BE2C (cell line): ENCODE measurements around the gene LTBP1.

Experiments used
- DNase-seq: peaks from one replicate; pipeline ENCODE4 v3.0.0-alpha.2; 2020
- H3K27me3 ChIP-seq: fragments of 250-450 bp; sonication (Bioruptor Pico); 2 replicates; pipeline ENCODE4 v1.5.1; 2020; ENCODE audit warnings: mild to moderate bottlenecking
- H3K36me3 ChIP-seq: fragments of 250-450 bp; sonication (Bioruptor Pico); 2 replicates; pipeline ENCODE4 v1.5.1; 2020; ENCODE audit warnings: mild to moderate bottlenecking
- H3K4me1 ChIP-seq: fragments of 250-450 bp; sonication (Bioruptor Pico); 2 replicates; pipeline ENCODE4 v1.5.1; 2020
- H3K4me3 ChIP-seq: 2 replicates; pipeline ENCODE4 v1.5.1; 2011; ENCODE audit warnings: low read depth, low read length
- H3K9me3 ChIP-seq: fragments of 250-450 bp; sonication (Bioruptor Pico); 2 replicates; pipeline ENCODE4 v1.5.1; 2020
- CTCF ChIP-seq: IDR thresholded peaks from 2 replicates; pipeline ENCODE4 v1.5.1; 2012; ENCODE audit warnings: mild to moderate bottlenecking, low read depth, low read length

LTBP1 gene

GRCh38 chr2:33000986-33001385 lies 54.2 kb downstream of the LTBP1 start:
- H3K27me3 ChIP-seq = no peaks in the 10 kb centered on the region
- H3K4me1 ChIP-seq = no peaks in the 10 kb centered on the region; the same call in 1 of the 2 replicates
- H3K36me3 ChIP-seq = no peaks in the 10 kb centered on the region
- H3K4me3 ChIP-seq = no peak overlapping the region
- no peaks in the 10 kb centered on the region for H3K9me3 ChIP-seq
- no peak for TF ChIP-seq CTCF
- no peak for DNase-seq

- Histone ChIP-seq H3K9me3 (no peaks in the 10 kb centered on the region), H3K4me1 (no peaks in the 10 kb centered on the region; the same call in 1 of the 2 replicates), H3K27me3 (no peaks in the 10 kb centered on the region), H3K36me3 (no peaks in the 10 kb centered on the region), H3K4me3 (no peak overlapping the region)
- DNase-seq = no peak
- no peak for TF ChIP-seq CTCF
These were observed 55.1 kb downstream of the LTBP1 start for GRCh38 chr2:33001823-33002222.

- H3K4me1 ChIP-seq = no peaks in the 10 kb centered on the region
- TF ChIP-seq CTCF = no peak
These were observed 56.1 kb downstream of the LTBP1 start for GRCh38 chr2:33002863-33003262.

GRCh38 chr2:33005057-33005456 lies 58.3 kb downstream of the LTBP1 start:
- H3K9me3 ChIP-seq = no peaks in the 10 kb centered on the region
- no peak for DNase-seq
- H3K36me3 ChIP-seq = no peaks in the 10 kb centered on the region
- H3K4me3 ChIP-seq = no peak overlapping the region
- no peaks in the 10 kb centered on the region for H3K4me1 ChIP-seq
- H3K27me3 ChIP-seq = no peaks in the 10 kb centered on the region
- no peak for TF ChIP-seq CTCF

More at GRCh38 chr2:33002863-33003262, 56.1 kb downstream of the LTBP1 start:
- no peak for DNase-seq
- Histone ChIP-seq H3K4me3 (no peak overlapping the region), H3K27me3 (no peaks in the 10 kb centered on the region), H3K36me3 (no peaks in the 10 kb centered on the region), H3K9me3 (no peaks in the 10 kb centered on the region)

GRCh38 chr2:33008716-33009115 lies 62.0 kb downstream of the LTBP1 start:
- no peaks in the 10 kb centered on the region for H3K27me3 ChIP-seq
- H3K4me1 ChIP-seq = no peaks in the 10 kb centered on the region; the same call in 1 of the 2 replicates
- no peaks in the 10 kb centered on the region for H3K9me3 ChIP-seq
- no peaks in the 10 kb centered on the region for H3K36me3 ChIP-seq
- H3K4me3 ChIP-seq = no peak overlapping the region
- DNase-seq = no peak
- TF ChIP-seq CTCF = no peak

GRCh38 chr2:33009249-33009648 lies 62.5 kb downstream of the LTBP1 start:
- Histone ChIP-seq H3K36me3 (no peaks in the 10 kb centered on the region), H3K4me3 (no peak overlapping the region), H3K9me3 (no peaks in the 10 kb centered on the region), H3K4me1 (no peaks in the 10 kb centered on the region; the same call in 1 of the 2 replicates), H3K27me3 (no peaks in the 10 kb centered on the region)
- no peak for TF ChIP-seq CTCF
- DNase-seq = no peak
